Limb (tissue), 2 donors: ENCODE results near the gene SLCO4A1.

ENCODE experiments used
- DNase-seq, 2 donors: peaks; one replicate each; pipeline ENCODE4 v3.0.0-alpha.2; 2016; ENCODE audit errors: extremely low spot score in 2 of 2

The SLCO4A1 gene, protein sequence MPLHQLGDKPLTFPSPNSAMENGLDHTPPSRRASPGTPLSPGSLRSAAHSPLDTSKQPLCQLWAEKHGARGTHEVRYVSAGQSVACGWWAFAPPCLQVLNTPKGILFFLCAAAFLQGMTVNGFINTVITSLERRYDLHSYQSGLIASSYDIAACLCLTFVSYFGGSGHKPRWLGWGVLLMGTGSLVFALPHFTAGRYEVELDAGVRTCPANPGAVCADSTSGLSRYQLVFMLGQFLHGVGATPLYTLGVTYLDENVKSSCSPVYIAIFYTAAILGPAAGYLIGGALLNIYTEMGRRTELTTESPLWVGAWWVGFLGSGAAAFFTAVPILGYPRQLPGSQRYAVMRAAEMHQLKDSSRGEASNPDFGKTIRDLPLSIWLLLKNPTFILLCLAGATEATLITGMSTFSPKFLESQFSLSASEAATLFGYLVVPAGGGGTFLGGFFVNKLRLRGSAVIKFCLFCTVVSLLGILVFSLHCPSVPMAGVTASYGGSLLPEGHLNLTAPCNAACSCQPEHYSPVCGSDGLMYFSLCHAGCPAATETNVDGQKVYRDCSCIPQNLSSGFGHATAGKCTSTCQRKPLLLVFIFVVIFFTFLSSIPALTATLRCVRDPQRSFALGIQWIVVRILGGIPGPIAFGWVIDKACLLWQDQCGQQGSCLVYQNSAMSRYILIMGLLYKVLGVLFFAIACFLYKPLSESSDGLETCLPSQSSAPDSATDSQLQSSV

DNA sequence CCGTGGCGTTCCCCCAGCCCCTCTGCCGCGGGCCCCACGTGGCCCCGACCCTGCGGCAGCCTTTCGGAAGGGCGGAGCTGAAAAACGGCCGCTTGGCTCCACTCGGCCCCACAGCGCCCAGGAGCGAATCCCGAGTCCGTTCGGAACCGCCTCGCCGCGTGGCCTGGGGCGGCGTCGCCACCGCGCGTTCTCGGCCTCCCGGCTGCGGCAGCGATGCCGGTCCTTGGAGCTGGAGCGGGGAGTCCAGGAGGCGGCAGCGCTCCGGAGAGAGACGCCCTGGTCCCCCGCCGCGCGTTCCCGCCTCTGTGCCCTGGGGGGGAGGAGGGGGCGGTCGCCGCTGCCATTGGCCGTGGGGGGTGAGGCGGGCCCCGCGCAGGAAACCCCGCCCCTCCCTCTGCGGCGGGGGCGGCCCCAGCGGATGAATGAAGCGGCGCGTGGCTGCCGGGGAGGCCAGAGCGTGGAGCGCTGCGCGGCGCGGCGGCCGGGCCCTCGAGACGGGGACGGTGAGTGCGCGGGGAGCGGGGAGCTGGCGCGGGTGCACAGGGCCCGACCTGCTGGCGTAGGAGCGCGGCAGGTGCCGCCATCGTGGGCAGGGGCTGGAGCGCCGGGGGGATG, at the start of gene SLCO4A1:
Gene SLCO4A1 (plus strand): TSS at position 453 of the 615 bp plus-strand sequence. CDS start 13,952 bp downstream, outside the sequence.
- peak in 1 of 2 donors; percentile 77 for DNase-seq

- no peak for DNase-seq
Observed at GRCh38 chr20:62592506-62593177, 49.7 kb upstream of the SLCO4A1 start.

- no peak for DNase-seq
Observed at GRCh38 chr20:62593616-62594015, 48.7 kb upstream of the SLCO4A1 start.

GRCh38 chr20:62595069-62595468, 47.2 kb upstream of the SLCO4A1 start:
- no peak for DNase-seq

DNA sequence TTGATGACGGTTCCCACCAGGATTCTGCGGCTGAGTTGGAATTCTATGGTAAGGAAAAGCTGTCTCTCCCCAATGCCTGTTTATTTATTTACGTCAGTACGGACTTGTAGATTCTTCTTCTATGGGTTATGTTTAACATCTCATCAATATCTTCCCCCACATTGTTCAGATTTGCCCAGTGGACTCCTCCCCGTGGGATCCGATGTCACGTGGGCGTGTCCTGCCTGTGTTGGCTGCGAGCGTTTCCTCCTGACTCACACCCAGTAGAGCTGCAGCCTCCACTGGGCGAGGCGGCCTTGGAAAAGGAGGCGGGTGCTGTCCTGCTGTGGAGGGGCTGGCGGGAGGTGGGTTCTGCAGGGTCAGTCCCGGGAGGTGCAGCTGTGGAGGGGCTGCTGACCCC, 46.8 kb upstream of the SLCO4A1 start:
- no peak for DNase-seq

- no peak for DNase-seq
Observed at GRCh38 chr20:62596486-62596885, 45.8 kb upstream of the SLCO4A1 start.

DNA sequence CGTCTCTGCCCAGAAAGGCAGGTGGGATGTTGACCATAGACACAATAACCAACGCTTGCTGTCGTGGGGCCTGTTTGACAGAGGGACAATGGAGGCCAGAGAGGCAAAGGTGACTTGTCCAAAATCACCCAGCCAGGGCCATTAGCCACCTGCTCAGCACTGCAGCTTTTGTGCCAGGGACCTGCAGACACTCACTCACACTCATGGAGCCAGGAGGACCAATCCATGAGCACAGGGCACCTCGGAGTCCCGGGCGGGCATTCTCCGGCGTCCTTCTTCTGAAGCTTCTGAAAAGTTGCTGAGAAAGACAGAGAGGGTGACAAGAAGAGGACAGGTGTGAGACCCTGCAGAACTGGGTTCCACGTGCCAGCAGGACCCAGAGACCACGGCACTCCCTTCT, 45.4 kb upstream of the SLCO4A1 start:
- no peak for DNase-seq

GRCh38 chr20:62597416-62598115, 44.7 kb upstream of the SLCO4A1 start:
- DNase-seq: no peak

DNA sequence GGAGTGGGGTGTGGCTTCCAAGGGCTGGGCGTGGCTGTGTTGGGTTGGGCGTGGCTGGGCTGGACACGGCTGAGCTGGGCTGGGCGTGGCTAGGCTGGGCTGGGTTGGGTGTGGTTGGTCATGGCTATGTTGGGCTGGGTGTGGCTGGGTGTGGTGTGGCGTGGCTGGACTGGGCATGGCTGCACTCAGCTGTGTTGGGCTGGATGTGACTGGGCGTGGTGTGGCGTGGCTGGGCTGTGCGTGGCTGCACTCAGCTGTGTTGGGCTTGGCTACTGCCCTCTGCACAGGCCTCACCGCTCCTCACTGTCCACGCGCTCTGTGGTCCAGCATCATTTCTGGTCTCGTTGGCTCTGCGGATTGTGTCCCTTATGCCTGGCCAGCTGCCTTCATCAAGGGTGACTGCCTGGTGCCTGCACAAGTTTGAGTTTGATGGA, 43.5 kb upstream of the SLCO4A1 start:
- DNase-seq: no peak

DNA sequence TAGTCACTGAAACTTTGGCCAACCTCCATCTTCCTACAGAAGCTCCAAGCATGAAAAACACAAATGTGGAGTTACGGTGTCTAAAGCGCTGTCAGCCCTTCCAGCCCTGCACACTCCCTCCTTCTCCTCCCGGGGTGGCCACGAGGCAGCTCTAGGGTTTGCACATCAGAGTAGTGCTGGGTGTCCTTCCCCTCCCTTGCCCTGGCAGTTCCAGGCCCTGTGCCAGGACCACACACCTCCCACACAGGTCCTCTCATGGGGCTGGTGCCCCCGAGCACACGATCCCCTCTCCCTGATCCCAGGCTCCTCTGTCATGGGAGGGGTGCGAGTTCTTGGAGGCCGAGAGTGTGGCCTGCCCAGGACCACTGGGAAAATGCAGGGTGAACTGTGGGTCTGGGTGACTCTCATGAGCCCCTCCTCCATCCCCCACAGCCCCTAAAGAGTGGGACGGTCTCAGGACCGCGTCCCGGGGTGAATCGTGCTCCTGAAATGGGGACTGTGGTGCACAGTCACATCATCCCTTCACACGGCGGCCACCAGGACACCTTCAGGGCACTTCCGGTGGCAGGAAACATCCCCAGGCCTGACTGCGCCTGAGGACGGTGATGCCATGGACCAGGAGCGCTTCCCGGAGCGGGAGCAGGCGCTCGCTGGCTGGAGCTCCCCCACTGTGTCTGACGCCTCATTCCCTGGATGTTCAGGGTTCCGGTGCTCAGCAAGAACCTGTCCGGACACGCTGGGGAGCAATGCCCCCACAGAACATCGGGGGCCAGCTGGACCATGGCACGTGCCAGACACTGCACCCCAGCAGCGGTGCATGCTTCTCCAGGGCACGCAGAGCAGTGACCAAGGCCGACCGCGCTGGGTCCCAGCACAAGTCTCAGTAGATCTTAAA, 42.8 kb upstream of the SLCO4A1 start:
- no peak for DNase-seq

DNA sequence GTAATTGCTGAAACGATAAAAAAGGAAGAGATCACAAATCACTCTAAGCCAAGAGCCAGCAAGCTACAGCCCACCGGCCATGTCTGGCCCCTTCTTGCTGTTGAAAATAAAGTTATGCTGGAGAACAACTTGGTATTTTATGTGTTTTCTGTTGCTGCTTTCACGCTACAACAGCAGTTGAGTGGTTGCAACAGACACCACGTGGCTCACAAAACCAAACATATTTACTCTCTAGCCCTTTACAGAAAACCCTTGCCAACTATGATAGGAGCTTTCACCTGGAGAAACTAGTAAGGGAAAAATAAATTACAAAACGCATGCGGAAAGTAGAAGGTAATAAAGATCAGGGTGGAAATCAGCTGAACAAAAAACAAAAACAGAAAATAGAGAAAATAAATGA, 41.1 kb upstream of the SLCO4A1 start:
- no peak for DNase-seq

DNA sequence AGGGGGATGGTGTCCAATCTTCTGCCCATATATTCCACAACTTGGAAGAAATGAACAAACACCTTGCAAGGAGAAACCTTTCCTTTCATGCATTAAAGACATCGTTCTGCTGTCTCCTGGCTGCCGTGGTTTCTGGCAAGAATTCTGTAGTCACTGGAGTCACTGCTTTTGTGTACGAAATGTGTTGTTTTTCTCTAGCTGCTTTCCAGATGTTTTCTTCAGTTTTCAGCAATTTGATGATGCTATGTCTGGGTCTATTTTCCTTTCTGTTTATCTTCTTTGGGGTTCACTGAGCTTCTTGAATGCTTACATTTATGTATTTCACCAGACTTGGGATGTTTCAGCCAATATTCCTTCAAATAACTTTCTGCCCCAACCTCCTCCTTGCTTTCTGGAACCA, 40.6 kb upstream of the SLCO4A1 start:
- no peak for DNase-seq

- DNase-seq: no peak
Observed at GRCh38 chr20:62602550-62602949, 39.8 kb upstream of the SLCO4A1 start.

DNA sequence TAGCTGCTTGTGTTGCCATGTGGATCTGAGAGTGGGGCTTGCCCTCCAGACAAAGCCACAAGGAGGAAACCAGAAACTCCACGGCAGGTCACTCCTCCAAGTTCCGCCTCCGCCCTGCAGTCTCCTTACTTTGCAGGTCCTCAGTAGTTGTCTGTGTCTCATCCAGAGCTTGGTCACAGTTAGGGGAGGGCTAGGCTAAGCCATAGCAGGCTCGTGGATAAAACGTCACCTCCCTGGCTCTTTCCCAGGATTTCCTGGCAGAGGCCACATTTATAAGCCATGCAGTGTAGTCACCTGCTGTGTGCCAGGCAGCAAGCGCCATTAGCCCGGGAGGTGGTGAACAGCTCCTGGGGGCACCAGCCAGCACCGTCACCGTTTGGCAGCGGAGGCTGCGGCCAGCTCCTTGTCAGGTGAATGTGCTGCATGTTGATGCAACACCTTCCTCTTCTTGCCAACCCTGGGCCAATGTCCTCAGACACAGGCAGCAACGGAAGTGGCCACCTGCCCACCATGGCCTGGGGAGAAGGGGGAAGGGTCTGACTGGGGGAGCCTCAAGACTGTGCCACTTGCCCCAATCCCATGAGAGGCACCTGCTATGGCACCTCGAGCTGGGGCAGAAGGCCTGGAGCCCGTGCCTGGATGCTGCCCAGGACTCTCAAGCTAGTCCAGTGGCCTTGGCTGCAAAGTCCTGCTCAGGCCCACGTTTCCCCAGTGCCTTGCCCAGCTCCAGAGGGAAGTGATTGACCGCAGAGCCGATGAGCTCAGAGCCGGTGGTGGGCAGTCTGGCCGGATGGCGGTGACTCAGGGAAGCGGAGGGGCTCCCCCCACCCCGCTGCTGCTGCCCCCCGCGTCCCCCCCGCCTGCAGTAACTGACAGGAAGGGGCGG, 39.0 kb upstream of the SLCO4A1 start:
- DNase-seq: no peak

DNA sequence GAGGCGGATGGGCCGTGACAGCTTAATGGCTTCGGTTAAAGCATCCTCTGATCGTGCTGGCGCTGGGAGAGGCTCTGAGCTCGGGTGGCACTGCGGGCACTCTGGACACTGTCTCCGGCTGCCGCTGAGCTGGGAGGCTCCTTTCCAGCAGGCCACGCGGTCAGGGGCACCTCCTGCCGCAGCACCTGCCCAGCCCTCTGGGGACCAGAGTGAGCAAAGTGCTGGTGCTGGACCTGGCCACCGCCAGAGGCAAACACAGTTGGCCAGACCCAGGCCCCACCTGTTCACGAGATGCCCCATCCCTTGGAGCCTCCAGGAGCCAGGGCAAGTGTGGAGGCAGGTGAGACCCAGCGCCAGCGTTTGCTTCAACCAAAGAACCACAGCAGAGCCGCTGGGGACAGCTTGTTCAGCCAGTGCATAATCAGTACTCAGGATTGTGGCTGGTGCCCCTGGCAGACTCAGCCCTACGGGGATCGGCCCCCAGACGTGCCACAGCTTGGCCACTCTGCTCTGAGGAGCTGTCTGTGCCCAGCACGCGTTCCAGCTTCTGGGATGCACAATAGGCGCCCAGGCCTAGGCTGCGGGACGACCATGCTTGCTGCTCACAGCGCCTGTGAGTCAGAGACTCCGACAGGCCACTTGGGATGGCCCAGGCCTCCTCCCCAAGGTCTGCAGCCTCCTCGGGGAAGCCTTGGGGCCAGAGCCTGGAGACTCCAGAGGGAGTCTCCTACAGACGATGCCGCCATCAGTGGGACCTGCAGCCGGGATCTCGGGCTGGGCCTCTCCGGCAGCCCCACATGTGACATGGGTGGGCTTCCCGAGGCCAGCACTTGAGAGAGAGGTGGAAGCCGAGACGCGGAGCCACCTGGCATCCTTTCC, 38.2 kb upstream of the SLCO4A1 start:
- no peak for DNase-seq

DNA sequence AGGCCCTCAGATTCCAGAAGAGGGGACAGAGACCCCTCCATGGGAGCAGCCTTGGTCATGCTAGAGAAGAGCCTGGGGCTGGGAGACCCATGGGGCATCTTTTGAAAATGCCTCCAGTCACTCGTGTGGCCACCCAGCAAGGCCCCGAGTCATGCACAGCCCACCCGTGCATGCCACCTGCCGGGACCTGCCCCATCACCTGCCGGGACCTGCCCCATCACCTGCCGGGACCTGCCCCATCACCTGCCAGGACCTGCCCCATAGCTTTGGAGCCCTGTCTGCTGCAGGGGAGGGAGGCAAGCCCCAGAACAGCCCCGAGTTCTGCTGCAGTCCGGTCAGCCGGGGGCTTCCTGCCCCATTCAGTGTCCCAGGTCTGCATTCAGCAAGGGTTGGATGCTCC, 37.5 kb upstream of the SLCO4A1 start:
- no peak for DNase-seq

GRCh38 chr20:62605236-62605943, 36.9 kb upstream of the SLCO4A1 start:
- no peak for DNase-seq

- no peak for DNase-seq
Observed at GRCh38 chr20:62606016-62606415, 36.3 kb upstream of the SLCO4A1 start.
